ENCODE data around the gene SENP6. TPM values are rescaled to one million over a fixed set of nuclear protein-coding genes. Genes with fewer than 3 reads are reported as not detected.

The SENP6 gene
- total RNA-seq, 1 experiment from 2014 or later: 90.9 TPM

DNA sequence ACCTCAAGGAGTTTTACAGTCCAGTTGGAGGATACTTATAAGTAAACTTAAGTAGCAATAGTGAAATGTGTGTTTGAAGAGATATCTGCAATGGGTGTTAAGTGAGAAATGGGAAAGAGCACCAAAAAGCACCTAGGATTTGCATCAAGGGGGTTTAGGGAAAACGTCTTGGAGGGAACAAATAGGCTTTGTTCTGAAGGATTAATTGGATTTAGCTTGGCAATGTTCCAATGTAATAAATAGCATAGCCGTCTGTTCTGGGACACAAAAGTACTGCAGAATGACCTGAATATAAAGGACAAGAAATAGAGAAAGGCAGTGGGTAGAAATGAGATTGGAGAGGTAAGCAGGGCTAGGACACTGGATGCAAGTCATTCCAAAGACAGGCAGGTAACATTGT is 144.5 kb downstream of the SENP6 start:
- ChIA-PET CTCF (no interaction called here), POLR2A (no interaction called here)
- Mint-ChIP-seq H3K27me3 (ENCODE audit: low read depth) (peaks cover 9% of the 10 kb centered on the region), H3K4me1 (peaks cover 18% of the 10 kb centered on the region), H3K36me3 (no peaks in the 10 kb centered on the region), H3K9me3 (no peaks in the 10 kb centered on the region), H3K27ac (no peak overlapping the region), H3K4me3 (no peak overlapping the region)
- TF ChIP-seq RORB (CRISPR knock-in tag; IDR thresholded peaks at IDR 0.05) (no peak), TCF7 (CRISPR knock-in tag; IDR thresholded peaks at IDR 0.05; ENCODE audit: low read depth) (no peak), FOXJ3 (CRISPR knock-in tag; IDR thresholded peaks at IDR 0.05; ENCODE audit: borderline replicate concordance) (no peak), MYBL2 (CRISPR knock-in tag; IDR thresholded peaks at IDR 0.05) (no peak), ZNF263 (CRISPR knock-in tag; IDR thresholded peaks at IDR 0.05; ENCODE audit: low read depth) (no peak), IRF2 (CRISPR knock-in tag; IDR thresholded peaks at IDR 0.05; ENCODE audit: borderline replicate concordance, low read depth) (no peak)
- TF ChIP-seq, protein P1, sequence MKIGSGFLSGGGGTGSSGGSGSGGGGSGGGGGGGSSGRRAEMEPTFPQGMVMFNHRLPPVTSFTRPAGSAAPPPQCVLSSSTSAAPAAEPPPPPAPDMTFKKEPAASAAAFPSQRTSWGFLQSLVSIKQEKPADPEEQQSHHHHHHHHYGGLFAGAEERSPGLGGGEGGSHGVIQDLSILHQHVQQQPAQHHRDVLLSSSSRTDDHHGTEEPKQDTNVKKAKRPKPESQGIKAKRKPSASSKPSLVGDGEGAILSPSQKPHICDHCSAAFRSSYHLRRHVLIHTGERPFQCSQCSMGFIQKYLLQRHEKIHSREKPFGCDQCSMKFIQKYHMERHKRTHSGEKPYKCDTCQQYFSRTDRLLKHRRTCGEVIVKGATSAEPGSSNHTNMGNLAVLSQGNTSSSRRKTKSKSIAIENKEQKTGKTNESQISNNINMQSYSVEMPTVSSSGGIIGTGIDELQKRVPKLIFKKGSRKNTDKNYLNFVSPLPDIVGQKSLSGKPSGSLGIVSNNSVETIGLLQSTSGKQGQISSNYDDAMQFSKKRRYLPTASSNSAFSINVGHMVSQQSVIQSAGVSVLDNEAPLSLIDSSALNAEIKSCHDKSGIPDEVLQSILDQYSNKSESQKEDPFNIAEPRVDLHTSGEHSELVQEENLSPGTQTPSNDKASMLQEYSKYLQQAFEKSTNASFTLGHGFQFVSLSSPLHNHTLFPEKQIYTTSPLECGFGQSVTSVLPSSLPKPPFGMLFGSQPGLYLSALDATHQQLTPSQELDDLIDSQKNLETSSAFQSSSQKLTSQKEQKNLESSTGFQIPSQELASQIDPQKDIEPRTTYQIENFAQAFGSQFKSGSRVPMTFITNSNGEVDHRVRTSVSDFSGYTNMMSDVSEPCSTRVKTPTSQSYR (CRISPR knock-in tag; IDR thresholded peaks at IDR 0.05): no peak
- TF ChIP-seq, protein P2, sequence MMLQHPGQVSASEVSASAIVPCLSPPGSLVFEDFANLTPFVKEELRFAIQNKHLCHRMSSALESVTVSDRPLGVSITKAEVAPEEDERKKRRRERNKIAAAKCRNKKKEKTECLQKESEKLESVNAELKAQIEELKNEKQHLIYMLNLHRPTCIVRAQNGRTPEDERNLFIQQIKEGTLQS (CRISPR knock-in tag; conservative IDR thresholded peaks at IDR 0.05): no peak
- TF ChIP-seq, protein P3, sequence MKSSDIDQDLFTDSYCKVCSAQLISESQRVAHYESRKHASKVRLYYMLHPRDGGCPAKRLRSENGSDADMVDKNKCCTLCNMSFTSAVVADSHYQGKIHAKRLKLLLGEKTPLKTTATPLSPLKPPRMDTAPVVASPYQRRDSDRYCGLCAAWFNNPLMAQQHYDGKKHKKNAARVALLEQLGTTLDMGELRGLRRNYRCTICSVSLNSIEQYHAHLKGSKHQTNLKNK (CRISPR knock-in tag; IDR thresholded peaks at IDR 0.05): no peak
- ATAC-seq (no peak), DNase-seq (ENCODE audit: low spot score) (no peak)

DNA sequence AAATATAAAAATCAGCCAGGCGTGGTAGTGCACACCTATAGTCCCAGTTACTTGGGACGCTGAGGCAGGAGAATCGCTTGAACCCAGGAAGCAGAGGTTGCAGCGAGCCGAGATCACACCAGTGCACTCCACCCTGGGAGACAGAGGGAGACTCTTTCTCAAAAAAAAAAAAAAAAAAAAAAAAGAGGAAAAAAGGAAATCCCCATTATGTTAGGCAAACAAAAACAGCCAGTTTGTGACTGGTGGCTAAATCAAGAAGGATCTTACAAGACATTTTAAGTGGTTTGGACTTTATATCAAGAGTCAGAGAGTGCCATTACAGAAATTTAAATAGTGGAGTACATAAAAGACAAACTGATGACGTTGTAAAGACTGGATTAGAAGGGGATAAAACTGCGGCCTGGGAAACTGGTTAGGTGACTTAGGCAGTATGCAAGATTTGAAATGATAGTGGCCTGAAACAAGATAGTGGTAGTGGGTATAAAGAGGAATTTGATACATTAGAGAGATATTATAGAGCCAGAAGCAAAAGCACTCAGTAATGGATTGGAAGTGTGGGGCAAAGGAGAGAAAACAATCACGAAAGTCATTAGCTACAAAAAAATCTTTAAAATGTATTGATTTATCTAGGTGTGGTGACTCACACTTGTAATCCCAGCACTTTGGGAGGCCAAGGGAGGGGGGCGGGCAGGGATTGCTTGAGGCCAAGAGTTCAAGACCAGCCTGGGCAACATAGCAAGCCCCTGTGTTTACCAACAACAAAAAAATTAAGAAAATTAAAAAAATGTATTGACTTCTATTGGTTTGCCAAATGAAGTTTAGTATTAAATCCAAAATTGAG is 145.7 kb downstream of the SENP6 start:
- CTCF ChIA-PET: no interaction called here
- ATAC-seq (no peak), DNase-seq (ENCODE audit: low spot score) (no peak)
- H3K36me3 Mint-ChIP-seq: no peaks in the 10 kb centered on the region
- POLR2A ChIA-PET: no interaction called here
- peak overlapping the region; percentile 27 for H3K4me3 Mint-ChIP-seq
- peaks cover 9% of the 10 kb centered on the region for H3K27me3 Mint-ChIP-seq (ENCODE audit: low read depth)
- H3K27ac Mint-ChIP-seq: peak overlapping the region; percentile 17; the same call in 1 of the 2 replicates
- H3K4me1 Mint-ChIP-seq: peaks cover 18% of the 10 kb centered on the region
- no peaks in the 10 kb centered on the region for H3K9me3 Mint-ChIP-seq
- TF ChIP-seq, protein P4, sequence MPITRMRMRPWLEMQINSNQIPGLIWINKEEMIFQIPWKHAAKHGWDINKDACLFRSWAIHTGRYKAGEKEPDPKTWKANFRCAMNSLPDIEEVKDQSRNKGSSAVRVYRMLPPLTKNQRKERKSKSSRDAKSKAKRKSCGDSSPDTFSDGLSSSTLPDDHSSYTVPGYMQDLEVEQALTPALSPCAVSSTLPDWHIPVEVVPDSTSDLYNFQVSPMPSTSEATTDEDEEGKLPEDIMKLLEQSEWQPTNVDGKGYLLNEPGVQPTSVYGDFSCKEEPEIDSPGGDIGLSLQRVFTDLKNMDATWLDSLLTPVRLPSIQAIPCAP (CRISPR knock-in tag; IDR thresholded peaks at IDR 0.05): no peak
- TF ChIP-seq, protein P5, sequence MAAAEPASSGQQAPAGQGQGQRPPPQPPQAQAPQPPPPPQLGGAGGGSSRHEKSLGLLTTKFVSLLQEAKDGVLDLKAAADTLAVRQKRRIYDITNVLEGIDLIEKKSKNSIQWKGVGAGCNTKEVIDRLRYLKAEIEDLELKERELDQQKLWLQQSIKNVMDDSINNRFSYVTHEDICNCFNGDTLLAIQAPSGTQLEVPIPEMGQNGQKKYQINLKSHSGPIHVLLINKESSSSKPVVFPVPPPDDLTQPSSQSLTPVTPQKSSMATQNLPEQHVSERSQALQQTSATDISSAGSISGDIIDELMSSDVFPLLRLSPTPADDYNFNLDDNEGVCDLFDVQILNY (CRISPR knock-in tag; IDR thresholded peaks at IDR 0.05): no peak
- TF ChIP-seq PRRX2 (CRISPR knock-in tag; IDR thresholded peaks at IDR 0.05) (no peak), RELA (CRISPR knock-in tag; IDR thresholded peaks at IDR 0.05; ENCODE audit: borderline replicate concordance) (no peak), MXD4 (CRISPR knock-in tag; IDR thresholded peaks at IDR 0.05; ENCODE audit: borderline replicate concordance) (no peak), TCF7 (CRISPR knock-in tag; IDR thresholded peaks at IDR 0.05; ENCODE audit: low read depth) (no peak), ZNF423 (CRISPR knock-in tag; IDR thresholded peaks at IDR 0.05) (no peak), ZBTB21 (CRISPR knock-in tag; IDR thresholded peaks at IDR 0.05; ENCODE audit: borderline replicate concordance) (no peak), ETV6 (CRISPR knock-in tag; IDR thresholded peaks at IDR 0.05) (no peak), SP1 (CRISPR knock-in tag; conservative IDR thresholded peaks at IDR 0.05) (no peak), RORB (CRISPR knock-in tag; IDR thresholded peaks at IDR 0.05) (no peak)
- TF ChIP-seq, protein P2 (CRISPR knock-in tag; conservative IDR thresholded peaks at IDR 0.05): no peak
- TF ChIP-seq, protein P6, sequence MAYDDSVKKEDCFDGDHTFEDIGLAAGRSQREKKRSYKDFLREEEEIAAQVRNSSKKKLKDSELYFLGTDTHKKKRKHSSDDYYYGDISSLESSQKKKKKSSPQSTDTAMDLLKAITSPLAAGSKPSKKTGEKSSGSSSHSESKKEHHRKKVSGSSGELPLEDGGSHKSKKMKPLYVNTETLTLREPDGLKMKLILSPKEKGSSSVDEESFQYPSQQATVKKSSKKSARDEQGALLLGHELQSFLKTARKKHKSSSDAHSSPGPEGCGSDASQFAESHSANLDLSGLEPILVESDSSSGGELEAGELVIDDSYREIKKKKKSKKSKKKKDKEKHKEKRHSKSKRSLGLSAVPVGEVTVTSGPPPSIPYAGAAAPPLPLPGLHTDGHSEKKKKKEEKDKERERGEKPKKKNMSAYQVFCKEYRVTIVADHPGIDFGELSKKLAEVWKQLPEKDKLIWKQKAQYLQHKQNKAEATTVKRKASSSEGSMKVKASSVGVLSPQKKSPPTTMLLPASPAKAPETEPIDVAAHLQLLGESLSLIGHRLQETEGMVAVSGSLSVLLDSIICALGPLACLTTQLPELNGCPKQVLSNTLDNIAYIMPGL (CRISPR knock-in tag; IDR thresholded peaks at IDR 0.05): no peak
- TF ChIP-seq, protein P7, sequence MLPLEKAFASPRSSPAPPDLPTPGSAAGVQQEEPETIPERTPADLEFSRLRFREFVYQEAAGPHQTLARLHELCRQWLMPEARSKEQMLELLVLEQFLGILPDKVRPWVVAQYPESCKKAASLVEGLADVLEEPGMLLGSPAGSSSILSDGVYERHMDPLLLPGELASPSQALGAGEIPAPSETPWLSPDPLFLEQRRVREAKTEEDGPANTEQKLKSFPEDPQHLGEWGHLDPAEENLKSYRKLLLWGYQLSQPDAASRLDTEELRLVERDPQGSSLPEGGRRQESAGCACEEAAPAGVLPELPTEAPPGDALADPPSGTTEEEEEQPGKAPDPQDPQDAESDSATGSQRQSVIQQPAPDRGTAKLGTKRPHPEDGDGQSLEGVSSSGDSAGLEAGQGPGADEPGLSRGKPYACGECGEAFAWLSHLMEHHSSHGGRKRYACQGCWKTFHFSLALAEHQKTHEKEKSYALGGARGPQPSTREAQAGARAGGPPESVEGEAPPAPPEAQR (CRISPR knock-in tag; IDR thresholded peaks at IDR 0.05): no peak
- TF ChIP-seq, protein P8, sequence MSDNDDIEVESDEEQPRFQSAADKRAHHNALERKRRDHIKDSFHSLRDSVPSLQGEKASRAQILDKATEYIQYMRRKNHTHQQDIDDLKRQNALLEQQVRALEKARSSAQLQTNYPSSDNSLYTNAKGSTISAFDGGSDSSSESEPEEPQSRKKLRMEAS (CRISPR knock-in tag; IDR thresholded peaks at IDR 0.05): no peak

All from WTC11 (cell line).